ENCODE measurements around the gene MAPK12.

- TF ChIP-seq, protein P1, sequence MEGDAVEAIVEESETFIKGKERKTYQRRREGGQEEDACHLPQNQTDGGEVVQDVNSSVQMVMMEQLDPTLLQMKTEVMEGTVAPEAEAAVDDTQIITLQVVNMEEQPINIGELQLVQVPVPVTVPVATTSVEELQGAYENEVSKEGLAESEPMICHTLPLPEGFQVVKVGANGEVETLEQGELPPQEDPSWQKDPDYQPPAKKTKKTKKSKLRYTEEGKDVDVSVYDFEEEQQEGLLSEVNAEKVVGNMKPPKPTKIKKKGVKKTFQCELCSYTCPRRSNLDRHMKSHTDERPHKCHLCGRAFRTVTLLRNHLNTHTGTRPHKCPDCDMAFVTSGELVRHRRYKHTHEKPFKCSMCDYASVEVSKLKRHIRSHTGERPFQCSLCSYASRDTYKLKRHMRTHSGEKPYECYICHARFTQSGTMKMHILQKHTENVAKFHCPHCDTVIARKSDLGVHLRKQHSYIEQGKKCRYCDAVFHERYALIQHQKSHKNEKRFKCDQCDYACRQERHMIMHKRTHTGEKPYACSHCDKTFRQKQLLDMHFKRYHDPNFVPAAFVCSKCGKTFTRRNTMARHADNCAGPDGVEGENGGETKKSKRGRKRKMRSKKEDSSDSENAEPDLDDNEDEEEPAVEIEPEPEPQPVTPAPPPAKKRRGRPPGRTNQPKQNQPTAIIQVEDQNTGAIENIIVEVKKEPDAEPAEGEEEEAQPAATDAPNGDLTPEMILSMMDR (IDR thresholded peaks at IDR 0.05), result no peak
- TF ChIP-seq POLR2A (IDR thresholded peaks at IDR 0.05) (no peak), POLR2AphosphoS5 (IDR thresholded peaks at IDR 0.05) (no peak)
These were observed 52.3 kb downstream of the MAPK12 start for GRCh38 chr22:50208939-50209892.

All from breast epithelium (tissue), 3 donors.